K562 (cell line): ENCODE results near the gene ZC3H10. TPM values are rescaled to one million over a fixed set of nuclear protein-coding genes. Genes with fewer than 3 reads are reported as not detected.

Experiments used
- ATAC-seq: fragments of 200-7000 bp; cut with Tn5 transposase; 3 replicates; pipeline ENCODE4 v1.9.1; 2020; ENCODE audit warnings: moderate library complexity
- BruUV-seq: library from RNA; stranded (reverse); fragments of 400-500 nt; replicated peaks from 2 replicates; lab custom pipeline; 2021; lab: Mats Ljungman, UMichigan
- CTCF ChIA-PET: fragments of 300-600 bp; formaldehyde crosslinking; extraction: SDS; loops from one replicate; lab custom pipeline; 2021; ENCODE audit warnings: low intra/inter-chr PET ratio; lab: Yijun Ruan, JAX
- POLR2A ChIA-PET: fragments of 300-600, 350-650 bp; sonication (Branson Sonifier 250); formaldehyde crosslinking; extraction: SDS; loops from one replicate; lab custom pipeline; 2021; ENCODE audit warnings: antibody characterized with exemption, inconsistent platforms; lab: Yijun Ruan, JAX
- DNase-seq, 4 experiments: peaks; one replicate each; pipeline versions ENCODE4 v3.0.0 to v3.0.0-alpha.2; 2011 to 2018; ENCODE audit warnings: low spot score in 3 of 4, mixed read lengths in 3 of 4; ENCODE audit errors: extremely low read depth in 1 of 4
- FAIRE-seq: peaks from 2 replicates; lab custom pipeline; 2011; peaks lifted over from hg19 to GRCh38; lab: Jason Lieb, UNC
- H2AFZ ChIP-seq: 2 replicates; pipeline ENCODE4 v1.6.0; 2011; ENCODE audit warnings: low read depth, low read length, control low read depth, inconsistent platforms
- H3K27ac ChIP-seq: fragments of 200-600 bp; 3 replicates; pipeline ENCODE4 v1.8.0; 2011; ENCODE audit warnings: low read depth, mild to moderate bottlenecking, control low read depth, inconsistent platforms, low read length, moderate library complexity, mixed read lengths; ENCODE audit errors: extremely low read depth
- H3K27me3 ChIP-seq, 2 experiments: fragments of 300-600 bp in 1 of 2; 2 replicates in 1 of 2; 3 replicates in 1 of 2; pipeline versions ENCODE4 v1.6.0 to v1.8.0; 2011; ENCODE audit warnings: inconsistent platforms in 2 of 2, low read length in 2 of 2, mild to moderate bottlenecking in 1 of 2, mixed read lengths in 1 of 2, moderate library complexity in 1 of 2; ENCODE audit not compliant: control insufficient read depth in 2 of 2, insufficient read depth in 2 of 2
- H3K36me3 ChIP-seq: fragments of 300-600 bp; 3 replicates; pipeline ENCODE4 v1.8.0; 2011; ENCODE audit warnings: mild to moderate bottlenecking, low read length, inconsistent platforms; ENCODE audit not compliant: control insufficient read depth, insufficient read depth
- H3K4me1 ChIP-seq, 2 experiments: fragments of 200-600 bp in 1 of 2; replicated peaks in 1 of 2; 2 replicates in 1 of 2; 3 replicates in 1 of 2; pipeline versions ENCODE4 v1.5.1 to v1.8.0; 2011; ENCODE audit warnings: inconsistent platforms in 2 of 2, low read length in 2 of 2, mild to moderate bottlenecking in 1 of 2, mixed read lengths in 1 of 2, moderate library complexity in 1 of 2; ENCODE audit not compliant: control insufficient read depth in 2 of 2, insufficient read depth in 2 of 2
- H3K4me2 ChIP-seq: 2 replicates; pipeline ENCODE4 v1.6.1; 2011; ENCODE audit warnings: low read length, control low read depth, inconsistent platforms, mixed read lengths; ENCODE audit not compliant: insufficient read depth
- H3K4me3 ChIP-seq: fragments of 200-600 bp; sonication (generic), shearing (Covaris generic); 2 replicates; pipeline ENCODE4 v1.5.1; 2016; ENCODE audit warnings: control low read depth, inconsistent platforms
- H3K79me2 ChIP-seq: fragments of 200-600 bp; 3 replicates; pipeline ENCODE4 v1.8.0; 2011; ENCODE audit warnings: low read length, inconsistent platforms; ENCODE audit not compliant: control insufficient read depth, insufficient read depth
- H3K9ac ChIP-seq, 2 experiments: 2 replicates each; pipeline versions ENCODE4 v1.6.0 to v1.6.1; 2011; ENCODE audit warnings: low read depth in 2 of 2, low read length in 2 of 2, control low read depth in 1 of 2, inconsistent platforms in 1 of 2, mild to moderate bottlenecking in 1 of 2, mixed read lengths in 1 of 2; ENCODE audit not compliant: insufficient read depth in 1 of 2
- H3K9me1 ChIP-seq: one replicate; pipeline ENCODE4 v1.6.0; 2011; ENCODE audit warnings: inconsistent platforms, mild to moderate bottlenecking, low read length, moderate library complexity; ENCODE audit not compliant: control insufficient read depth, insufficient read depth
- H3K9me3 ChIP-seq: replicated peaks from 2 replicates; pipeline ENCODE4 v1.5.1; 2011; ENCODE audit warnings: low read depth, low read length, inconsistent platforms; ENCODE audit not compliant: control insufficient read depth, insufficient read depth
- H4K20me1 ChIP-seq: replicated peaks from 2 replicates; pipeline ENCODE4 v1.6.1; 2011; ENCODE audit warnings: low read length, inconsistent platforms, mixed read lengths; ENCODE audit not compliant: control insufficient read depth, insufficient read depth
- AFF4 ChIP-seq: sonication (generic); formaldehyde crosslinking; IDR thresholded peaks from 2 replicates; pipeline ENCODE4 v1.8.0; 2023; ENCODE audit warnings: mild to moderate bottlenecking, missing genetic modification reagents
- WGBS: fragments of 100-300 bp; shearing (Covaris generic); methylation state at CpG from one replicate; pipeline ENCODE4 v1.1.6; 2016; ENCODE audit warnings: low coverage, mixed read lengths; ENCODE audit not compliant: insufficient coverage; ENCODE audit errors: missing lambda C conversion rate; 5-methylcytosine and 5-hydroxymethylcytosine counted together
- in situ Hi-C: fragments of 300-500 bp; cut with MboI; formaldehyde crosslinking; loops from 4 replicates; pipeline ENCODE4 v1.15.0; 2018; ENCODE audit warnings: inconsistent platforms, mixed read lengths
- intact Hi-C: fragments of 100-400 bp; cut with micrococcal nuclease; formaldehyde crosslinking; loops from 2 replicates; pipeline ENCODE4 v1.14.2; 2022
- polyA plus RNA-seq, 8 experiments: library from polyadenylated mRNA; depleted of rRNA in 4 of 8; stranded (reverse) in 5 of 8; unstranded in 3 of 8; fragments of >200 nt; fragmentation: Nextera tagmentation in 2 of 8; fragmentation: Illumina TruSeq in 1 of 8; extraction: Ambion mirVana in 2 of 8; extraction: Trizol in 1 of 8; gene quantifications; 2 replicates each; pipeline versions ENCODE4 v1.2.1 to v1.2.3, GENCODE V29; 2011 to 2014; ENCODE audit warnings: inconsistent platforms in 1 of 8, missing spikeins in 1 of 8
- total RNA-seq, 7 experiments: library from RNA; depleted of rRNA in 6 of 7; stranded (reverse); fragments of >200 nt in 6 of 7; fragmentation: Illumina TruSeq in 2 of 7; extraction: Trizol in 2 of 7; gene quantifications; 2 replicates each; pipeline versions ENCODE4 v1.2.1 to v1.2.3, GENCODE V29; 2011 to 2021; ENCODE audit warnings: low replicate concordance in 1 of 7

The ZC3H10 gene
- total and polyA plus RNA-seq, 9 of the 15 experiments (the other 6 are each of a cell fraction or from before 2014, with no cell fraction given): 0.31 to 4.1 (median 1.6) TPM

GRCh38 chr12:56122637-56123036, 4.6 kb downstream of the ZC3H10 start:
- H3K79me2 ChIP-seq: peaks cover 21% of the 10 kb centered on the region
- POLR2A ChIA-PET: interaction anchor here (0.6 to 1.3 kb wide), 5 partner anchors 36 to 326 kb away, joined by 3 to 7 read pairs (median 3); partner anchors contain the start of genes SMARCC2 and TIMELESS
- TF ChIP-seq AFF4 (CRISPR knock-in tag): no peak
- H3K9ac ChIP-seq: peak overlapping the region in 1 of 2 experiments; percentile 4; a peak in 1 of 4 replicates
- peaks cover 25 to 54% of the 10 kb centered on the region in 2 experiments for H3K4me1 ChIP-seq
- no peak for FAIRE-seq
- BruUV-seq: no TSS peak
- H3K27me3 ChIP-seq: no peaks in the 10 kb centered on the region
- no peak overlapping the region for H3K4me2 ChIP-seq
- no peak overlapping the region for H2AFZ ChIP-seq
- no peaks in the 10 kb centered on the region for H3K9me3 ChIP-seq
- no peak overlapping the region for H3K4me3 ChIP-seq
- H3K9me1 ChIP-seq: no peaks in the 10 kb centered on the region
- no peak overlapping the region for H3K27ac ChIP-seq
- WGBS: 80% methylated on average over 2 of the region's 2 CpGs
- H4K20me1 ChIP-seq: no peaks in the 10 kb centered on the region
- in situ Hi-C loops (loop anchor here (10.0 kb wide), 1 partner anchor 342 kb away; the partner anchor contains the start of gene SPRYD4), intact Hi-C loops (no loop called here)
- CTCF ChIA-PET: no interaction called here
- DNase-seq: no peak
- peaks cover 18% of the 10 kb centered on the region for H3K36me3 ChIP-seq
- no peak for ATAC-seq
